ENCODE results near the gene RIC3.

- TF ChIP-seq TAF1 (IDR thresholded peaks at IDR 0.05; ENCODE audit: low read depth) (no peak), EP300 (IDR thresholded peaks at IDR 0.05; ENCODE audit: borderline replicate concordance) (no peak), MAX (IDR thresholded peaks at IDR 0.05) (no peak), RAD21 (IDR thresholded peaks at IDR 0.05; ENCODE audit: low read depth) (no peak)
Measured at GRCh38 chr11:8093931-8094575, 74.8 kb downstream of the RIC3 start.

Data from Ishikawa (cell line).